Measurements from ENCODE around the gene LAMA3.

The LAMA3 gene

GRCh38 chr18:23683671-23684070 is 5.6 kb upstream of the LAMA3 start:
- Histone ChIP-seq H3K27ac (no peak overlapping the region), H3K36me3 (no peaks in the 10 kb centered on the region), H3K27me3 (peaks cover 11% of the 10 kb centered on the region), H4K20me1 (no peaks in the 10 kb centered on the region), H3K9ac (no peak overlapping the region), H3K9me3 (no peaks in the 10 kb centered on the region), H3K4me3 (no peak overlapping the region), H3K4me1 (no peaks in the 10 kb centered on the region), H3K4me2 (no peak overlapping the region)
- no peak for TF ChIP-seq Cebpa-rat (IDR thresholded peaks at IDR 0.05)

GRCh38 chr18:23684515-23685197 is 4.6 kb upstream of the LAMA3 start:
- Histone ChIP-seq H3K36me3 (no peaks in the 10 kb centered on the region), H3K4me2 (no peak overlapping the region), H3K27me3 (peaks cover 21% of the 10 kb centered on the region), H3K9me3 (peaks cover under 1% of the 10 kb centered on the region; the same call in 1 of the 2 replicates), H3K4me1 (peaks cover 9% of the 10 kb centered on the region), H3K9ac (no peak overlapping the region), H3K27ac (no peak overlapping the region), H4K20me1 (0 out of 2 replicates have a peak, but pooled peaks cover 10% of the 10 kb centered on the region), H3K4me3 (no peak overlapping the region)
- TF ChIP-seq Cebpa-rat (IDR thresholded peaks at IDR 0.05), result no peak

- Histone ChIP-seq H3K4me2 (no peak overlapping the region), H3K9ac (no peak overlapping the region), H3K27me3 (peaks cover 46% of the 10 kb centered on the region), H3K27ac (no peak overlapping the region), H4K20me1 (0 out of 2 replicates have a peak, but pooled peaks cover 17% of the 10 kb centered on the region), H3K36me3 (no peaks in the 10 kb centered on the region), H3K4me1 (peaks cover 14% of the 10 kb centered on the region), H3K4me3 (no peak overlapping the region), H3K9me3 (peaks cover 12% of the 10 kb centered on the region)
- no peak for TF ChIP-seq Cebpa-rat (IDR thresholded peaks at IDR 0.05)
Measured at GRCh38 chr18:23688528-23688927, 725 bp upstream of the LAMA3 start.

GRCh38 chr18:23689616-23690504 is 607 bp downstream of the LAMA3 start:
- no peak for TF ChIP-seq Cebpa-rat (IDR thresholded peaks at IDR 0.05)
- Histone ChIP-seq H3K36me3 (no peaks in the 10 kb centered on the region), H3K9ac (no peak overlapping the region), H3K27ac (no peak overlapping the region), H3K4me2 (peak overlapping the region; percentile 98), H4K20me1 (0 out of 2 replicates have a peak, but pooled peaks cover 17% of the 10 kb centered on the region), H3K4me3 (peak overlapping the region; percentile 69), H3K27me3 (peaks cover 46% of the 10 kb centered on the region), H3K9me3 (peaks cover 12% of the 10 kb centered on the region), H3K4me1 (peaks cover 14% of the 10 kb centered on the region)

DNA sequence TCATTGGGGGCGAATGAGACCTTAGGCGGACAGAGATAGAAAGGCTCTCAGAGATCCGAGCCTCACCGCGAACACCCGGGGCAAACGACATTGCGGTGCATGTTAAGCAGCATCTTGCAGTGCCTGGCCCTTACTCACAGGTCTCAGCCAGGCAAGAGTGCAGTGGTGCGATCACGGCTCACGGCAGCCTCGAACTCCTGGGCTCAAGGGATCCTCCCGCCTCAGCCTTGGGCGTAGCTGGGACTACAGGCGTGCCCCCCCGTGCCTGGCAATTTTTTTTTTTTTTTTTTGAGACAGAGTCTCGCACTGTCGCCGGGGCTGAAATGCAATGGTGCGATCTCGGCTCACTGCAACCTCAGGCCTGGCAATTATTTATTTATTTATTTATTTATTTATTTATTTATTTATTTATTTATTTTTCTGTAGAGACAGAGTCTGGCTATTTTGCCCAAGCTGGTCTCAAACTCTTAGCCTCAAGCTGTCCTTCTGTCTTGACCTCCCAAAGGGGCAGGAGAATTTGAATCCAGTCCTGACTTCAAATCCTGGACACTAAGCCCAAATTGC is 1.3 kb downstream of the LAMA3 start:
- 0 out of 2 replicates have a peak overlapping the region, but pooled peaks have one; percentile 69 for H3K4me3 ChIP-seq

DNA sequence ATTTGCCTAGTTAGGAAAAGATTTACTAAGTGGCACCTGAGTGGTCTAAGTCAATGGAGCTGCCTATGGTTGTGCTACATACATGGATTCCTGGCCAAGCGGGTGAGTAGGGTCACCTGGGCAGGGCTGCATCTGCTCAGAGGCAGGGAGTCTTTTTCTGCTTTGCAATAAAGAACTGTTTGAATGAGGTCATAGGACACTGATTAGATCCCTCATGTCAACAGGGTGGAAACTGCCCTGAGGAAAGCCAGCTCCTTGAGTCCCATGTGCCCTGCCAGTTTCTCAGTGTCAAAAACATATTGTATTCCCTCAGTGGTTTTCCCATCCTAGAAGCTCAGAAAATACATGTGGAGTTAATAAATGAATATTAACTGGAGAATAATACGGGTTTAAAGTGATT is 4.6 kb downstream of the LAMA3 start:
- peaks cover 12% of the 10 kb centered on the region for H3K9me3 ChIP-seq
- H3K4me2 ChIP-seq, result no peak overlapping the region
- peaks cover 13% of the 10 kb centered on the region for H3K4me1 ChIP-seq
- TF ChIP-seq Cebpa-rat (IDR thresholded peaks at IDR 0.05), result no peak
- H3K27ac ChIP-seq, result no peak overlapping the region
- no peak overlapping the region for H3K4me3 ChIP-seq
- H3K9ac ChIP-seq, result no peak overlapping the region
- peaks cover 33% of the 10 kb centered on the region for H3K27me3 ChIP-seq
- H3K36me3 ChIP-seq, result no peaks in the 10 kb centered on the region
- 0 out of 2 replicates have a peak, but pooled peaks cover 15% of the 10 kb centered on the region for H4K20me1 ChIP-seq

More for the DNA sequence above, 1.3 kb downstream of the LAMA3 start:
- Histone ChIP-seq H3K9ac (no peak overlapping the region), H3K27me3 (peaks cover 46% of the 10 kb centered on the region), H3K4me1 (peaks cover 14% of the 10 kb centered on the region), H3K9me3 (peaks cover 12% of the 10 kb centered on the region), H3K4me2 (no peak overlapping the region), H3K36me3 (no peaks in the 10 kb centered on the region), H4K20me1 (0 out of 2 replicates have a peak, but pooled peaks cover 17% of the 10 kb centered on the region), H3K27ac (no peak overlapping the region)
- no peak for TF ChIP-seq Cebpa-rat (IDR thresholded peaks at IDR 0.05)

- Histone ChIP-seq H4K20me1 (0 out of 2 replicates have a peak, but pooled peaks cover 5% of the 10 kb centered on the region), H3K4me3 (no peak overlapping the region), H3K4me2 (no peak overlapping the region), H3K4me1 (peaks cover 3% of the 10 kb centered on the region), H3K9ac (no peak overlapping the region), H3K27ac (no peak overlapping the region), H3K36me3 (no peaks in the 10 kb centered on the region), H3K9me3 (peaks cover 10% of the 10 kb centered on the region), H3K27me3 (peaks cover 23% of the 10 kb centered on the region)
- TF ChIP-seq Cebpa-rat (IDR thresholded peaks at IDR 0.05), result no peak
Measured at GRCh38 chr18:23694637-23695430, 5.6 kb downstream of the LAMA3 start.

GRCh38 chr18:23701017-23701416 is 11.8 kb downstream of the LAMA3 start:
- Histone ChIP-seq H4K20me1 (no peaks in the 10 kb centered on the region), H3K27me3 (no peaks in the 10 kb centered on the region), H3K27ac (no peak overlapping the region), H3K4me2 (no peak overlapping the region), H3K4me3 (no peak overlapping the region), H3K9ac (no peak overlapping the region), H3K9me3 (no peaks in the 10 kb centered on the region), H3K4me1 (peaks cover 16% of the 10 kb centered on the region), H3K36me3 (no peaks in the 10 kb centered on the region)
- TF ChIP-seq Cebpa-rat (IDR thresholded peaks at IDR 0.05), result no peak

DNA sequence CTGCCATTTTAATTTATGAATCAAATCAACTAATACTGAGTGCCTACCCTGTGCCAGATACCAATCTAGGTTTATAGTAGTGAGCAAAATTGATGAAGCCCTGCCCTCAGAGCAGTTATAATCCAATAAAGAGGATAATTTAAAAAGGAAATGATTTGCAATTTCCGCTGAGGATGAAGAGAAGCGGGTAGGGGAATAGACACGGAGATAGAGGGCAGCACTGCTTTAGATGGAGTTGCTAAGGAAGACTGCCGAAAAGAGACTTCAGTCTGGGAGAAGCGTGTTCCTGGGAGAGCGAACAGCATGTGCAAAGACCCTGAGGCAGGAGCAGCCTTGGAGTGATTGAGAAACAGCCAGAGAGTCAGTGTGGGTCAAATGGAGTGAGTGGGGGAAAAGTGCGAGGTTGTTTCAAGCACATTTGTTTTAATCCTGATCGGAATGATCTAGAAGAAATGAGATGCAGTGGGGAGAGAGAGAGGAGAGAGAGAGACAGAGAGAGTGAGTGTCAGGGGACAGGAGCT is 12.4 kb downstream of the LAMA3 start:
- Histone ChIP-seq H3K9me3 (peaks cover 1% of the 10 kb centered on the region; the same call in 1 of the 2 replicates), H3K4me1 (peaks cover 16% of the 10 kb centered on the region), H4K20me1 (no peaks in the 10 kb centered on the region), H3K9ac (no peak overlapping the region), H3K27ac (no peak overlapping the region), H3K27me3 (no peaks in the 10 kb centered on the region), H3K4me2 (no peak overlapping the region), H3K4me3 (no peak overlapping the region), H3K36me3 (no peaks in the 10 kb centered on the region)
- TF ChIP-seq Cebpa-rat (IDR thresholded peaks at IDR 0.05), result no peak

All from BLaER1 (cell line).